Natural killer cell (primary cell): ENCODE measurements around the gene TMEM120B. TPM values are rescaled to one million over a fixed set of nuclear protein-coding genes. Genes with fewer than 3 reads are reported as not detected.
A peak's percentile ranks its signal among the peaks of the same experiment; 100 is the strongest.

Experiments
- ATAC-seq, 3 donors: fragments of 150-1000 bp in 2 of 3; fragments of 200-7000 bp in 1 of 3; cut with Tn5 transposase; 1 replicate in 1 of 3; 2 replicates in 2 of 3; pipeline ENCODE4 v1.10.0; 2021; ENCODE audit warnings: mild to moderate bottlenecking in 2 of 3, moderate library complexity in 2 of 3
- DNase-seq, 2 donors: peaks; one replicate each; pipeline versions ENCODE4 v3.0.0 to v3.0.0-alpha.2; 2013 to 2021; ENCODE audit warnings: mixed read lengths in 1 of 2
- H3K27ac ChIP-seq: one replicate; pipeline ENCODE4 v1.5.1; 2013; ENCODE audit warnings: mild to moderate bottlenecking, low read length
- H3K27me3 ChIP-seq: one replicate; pipeline ENCODE4 v1.6.1; 2013; ENCODE audit warnings: low read length; ENCODE audit not compliant: control insufficient read depth, insufficient read depth
- H3K36me3 ChIP-seq: one replicate; pipeline ENCODE4 v1.6.1; 2013; ENCODE audit warnings: low read length; ENCODE audit not compliant: control insufficient read depth, insufficient read depth
- H3K4me1 ChIP-seq: one replicate; pipeline ENCODE4 v1.6.1; 2013; ENCODE audit warnings: low read length; ENCODE audit not compliant: control insufficient read depth, insufficient read depth
- H3K4me3 ChIP-seq: one replicate; pipeline ENCODE4 v1.5.1; 2013; ENCODE audit warnings: low read length
- H3K9me3 ChIP-seq: one replicate; pipeline ENCODE4 v1.6.1; 2013; ENCODE audit warnings: low read length; ENCODE audit not compliant: control insufficient read depth, insufficient read depth
- H3K27ac Mint-ChIP-seq, 2 donors: one replicate each; pipeline ENCODE4 v1.8.0; 2022; ENCODE audit warnings: mild to moderate bottlenecking in 2 of 2, mixed read lengths in 2 of 2, moderate library complexity in 1 of 2
- H3K27me3 Mint-ChIP-seq, 2 donors: one replicate each; pipeline ENCODE4 v1.8.0; 2022; ENCODE audit warnings: low read depth in 2 of 2, mixed read lengths in 2 of 2
- H3K36me3 Mint-ChIP-seq: one replicate; pipeline ENCODE4 v1.8.0; 2022; ENCODE audit warnings: mixed read lengths
- H3K4me1 Mint-ChIP-seq, 2 donors: one replicate each; pipeline ENCODE4 v1.8.0; 2022; ENCODE audit warnings: mixed read lengths in 2 of 2
- H3K4me3 Mint-ChIP-seq: one replicate; pipeline ENCODE4 v1.8.0; 2022; ENCODE audit warnings: mild to moderate bottlenecking, moderate library complexity, mixed read lengths
- H3K9me3 Mint-ChIP-seq, 2 donors: one replicate each; pipeline ENCODE4 v1.8.0; 2022; ENCODE audit warnings: mixed read lengths in 2 of 2
- WGBS: methylation state at CpG from one replicate; pipeline ENCODE4 v1.1.7; 2013; ENCODE audit warnings: missing lambda C conversion rate; ENCODE audit not compliant: insufficient coverage; 5-methylcytosine and 5-hydroxymethylcytosine counted together
- intact Hi-C: fragments of 100-400 bp; cut with micrococcal nuclease; formaldehyde crosslinking; loops from one replicate; pipeline ENCODE4 v1.14.2; 2022
- total RNA-seq, 4 donors: library from RNA; stranded (reverse); fragments of 120-200 nt in 1 of 4; gene quantifications; one replicate each; pipeline versions ENCODE4 v1.2.3 to v1.2.4, GENCODE V29; 2013 to 2022
- TF ChIP-seq, protein P1 (sequence below): fragments of 200-600 bp; IDR thresholded peaks from one replicate; pipeline ENCODE4 v1.8.0; 2022; ENCODE audit warnings: antibody characterized with exemption

Gene TMEM120B
- total RNA-seq, 3 donors from 2014 or later (not counting 1 experiment from before 2014, with no cell fraction given): 6.3 to 8.4 (median 7.9) TPM

DNA sequence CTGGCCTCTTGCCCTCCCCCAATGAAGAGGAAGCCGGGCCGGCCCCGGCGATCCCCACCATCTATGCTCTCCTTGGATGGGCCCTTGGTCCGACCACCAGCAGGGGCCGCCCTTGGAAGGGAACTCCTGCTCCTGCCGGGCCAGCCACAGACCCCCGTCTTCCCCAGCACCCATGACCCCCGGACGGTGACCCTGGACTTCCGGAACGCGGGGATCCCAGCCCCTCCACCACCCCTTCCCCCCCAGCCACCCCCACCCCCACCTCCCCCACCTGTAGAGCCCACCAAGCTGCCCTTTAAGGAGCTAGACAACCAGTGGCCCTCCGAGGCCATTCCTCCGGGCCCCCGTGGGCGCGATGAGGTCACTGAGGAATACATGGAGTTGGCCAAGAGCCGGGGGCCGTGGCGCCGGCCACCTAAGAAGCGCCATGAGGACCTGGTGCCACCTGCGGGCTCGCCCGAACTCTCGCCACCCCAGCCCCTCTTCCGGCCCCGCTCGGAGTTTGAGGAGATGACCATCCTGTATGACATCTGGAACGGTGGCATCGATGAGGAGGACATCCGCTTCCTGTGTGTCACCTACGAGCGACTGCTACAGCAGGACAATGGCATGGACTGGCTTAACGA lies 110.7 kb downstream of the TMEM120B start:
- Mint-ChIP-seq H3K4me3 (no peak overlapping the region), H3K27me3 (no peaks in the 10 kb centered on the region), H3K36me3 (no peaks in the 10 kb centered on the region), H3K9me3 (no peaks in the 10 kb centered on the region), H3K4me1 (peaks cover 6 to 12% of the 10 kb centered on the region in 2 donors), H3K27ac (no peak overlapping the region)
- Histone ChIP-seq H3K27ac (no peak overlapping the region), H3K9me3 (no peaks in the 10 kb centered on the region), H3K36me3 (peaks cover 61% of the 10 kb centered on the region), H3K4me3 (no peak overlapping the region), H3K4me1 (no peaks in the 10 kb centered on the region), H3K27me3 (no peaks in the 10 kb centered on the region)
- DNase-seq (no peak), ATAC-seq (no peak)
- intact Hi-C loops: no loop called here
- 95% methylated on average over 31 of the region's 36 CpGs for whole genome bisulfite sequencing
- TF ChIP-seq, protein P1, sequence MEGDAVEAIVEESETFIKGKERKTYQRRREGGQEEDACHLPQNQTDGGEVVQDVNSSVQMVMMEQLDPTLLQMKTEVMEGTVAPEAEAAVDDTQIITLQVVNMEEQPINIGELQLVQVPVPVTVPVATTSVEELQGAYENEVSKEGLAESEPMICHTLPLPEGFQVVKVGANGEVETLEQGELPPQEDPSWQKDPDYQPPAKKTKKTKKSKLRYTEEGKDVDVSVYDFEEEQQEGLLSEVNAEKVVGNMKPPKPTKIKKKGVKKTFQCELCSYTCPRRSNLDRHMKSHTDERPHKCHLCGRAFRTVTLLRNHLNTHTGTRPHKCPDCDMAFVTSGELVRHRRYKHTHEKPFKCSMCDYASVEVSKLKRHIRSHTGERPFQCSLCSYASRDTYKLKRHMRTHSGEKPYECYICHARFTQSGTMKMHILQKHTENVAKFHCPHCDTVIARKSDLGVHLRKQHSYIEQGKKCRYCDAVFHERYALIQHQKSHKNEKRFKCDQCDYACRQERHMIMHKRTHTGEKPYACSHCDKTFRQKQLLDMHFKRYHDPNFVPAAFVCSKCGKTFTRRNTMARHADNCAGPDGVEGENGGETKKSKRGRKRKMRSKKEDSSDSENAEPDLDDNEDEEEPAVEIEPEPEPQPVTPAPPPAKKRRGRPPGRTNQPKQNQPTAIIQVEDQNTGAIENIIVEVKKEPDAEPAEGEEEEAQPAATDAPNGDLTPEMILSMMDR: no peak

- H3K9me3 ChIP-seq: no peaks in the 10 kb centered on the region
- peaks cover 66% of the 10 kb centered on the region for H3K36me3 ChIP-seq
- H3K4me3 ChIP-seq: no peak overlapping the region
- DNase-seq (no peak), ATAC-seq (no peak)
- no peak overlapping the region for H3K4me3 Mint-ChIP-seq
- no peak overlapping the region for H3K27ac ChIP-seq
- peaks cover 6 to 16% of the 10 kb centered on the region in 2 donors for H3K4me1 Mint-ChIP-seq
- no peak overlapping the region for H3K27ac Mint-ChIP-seq
- H3K27me3 Mint-ChIP-seq: no peaks in the 10 kb centered on the region
- H3K27me3 ChIP-seq: no peaks in the 10 kb centered on the region
- H3K9me3 Mint-ChIP-seq: no peaks in the 10 kb centered on the region
- no peaks in the 10 kb centered on the region for H3K4me1 ChIP-seq
- TF ChIP-seq, protein P1: no peak
- 95% methylated on average over 11 of the region's 12 CpGs for WGBS
- H3K36me3 Mint-ChIP-seq: no peaks in the 10 kb centered on the region
- intact Hi-C loops: no loop called here
These were observed 111.2 kb downstream of the TMEM120B start for GRCh38 chr12:121823727-121824115.

DNA sequence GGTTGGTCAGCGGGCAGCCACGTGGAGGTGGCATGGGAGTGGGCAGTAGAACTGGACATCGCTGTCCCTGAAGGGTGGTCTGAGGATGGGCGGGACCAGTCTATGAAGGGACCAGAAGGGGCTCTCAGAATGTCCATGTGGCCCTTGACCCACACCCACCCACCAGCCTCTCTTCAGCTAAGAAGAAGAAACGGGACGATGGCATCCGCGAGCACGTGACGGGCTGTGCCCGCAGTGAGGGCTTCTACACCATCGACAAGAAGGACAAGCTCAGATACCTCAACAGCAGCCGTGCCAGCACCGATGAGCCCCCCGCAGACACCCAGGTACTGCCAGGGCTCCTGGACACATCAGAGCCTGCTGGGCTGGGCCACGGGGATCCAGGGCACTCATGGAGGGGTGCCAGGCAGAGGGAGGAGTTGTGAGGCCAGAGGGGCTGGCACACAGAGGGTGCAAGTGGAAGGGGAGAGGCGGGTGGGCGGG lies 112.5 kb downstream of the TMEM120B start:
- no peaks in the 10 kb centered on the region for H3K9me3 Mint-ChIP-seq
- TF ChIP-seq, protein P1: no peak
- H3K4me3 Mint-ChIP-seq: no peak overlapping the region
- H3K27me3 Mint-ChIP-seq: no peaks in the 10 kb centered on the region
- no peaks in the 10 kb centered on the region for H3K9me3 ChIP-seq
- DNase-seq (no peak), ATAC-seq (no peak)
- 96% methylated on average over 18 of the region's 18 CpGs for WGBS
- no peak overlapping the region for H3K27ac ChIP-seq
- intact Hi-C loops: no loop called here
- H3K27me3 ChIP-seq: no peaks in the 10 kb centered on the region
- H3K4me1 Mint-ChIP-seq: peaks cover 6 to 22% of the 10 kb centered on the region in 2 donors
- H3K4me3 ChIP-seq: no peak overlapping the region
- no peaks in the 10 kb centered on the region for H3K4me1 ChIP-seq
- H3K36me3 Mint-ChIP-seq: no peaks in the 10 kb centered on the region
- H3K36me3 ChIP-seq: peaks cover 68% of the 10 kb centered on the region
- H3K27ac Mint-ChIP-seq: peak overlapping the region in 1 of 2 donors; percentile 31
